ENCODE data around the gene DCANP1. TPM values are rescaled to one million over a fixed set of nuclear protein-coding genes. Genes with fewer than 3 reads are reported as not detected.
A peak's percentile ranks its signal among the peaks of the same experiment; 100 is the strongest.

Gene DCANP1
- total RNA-seq, 1 donor from 2014 or later: not detected

- no peak for DNase-seq (ENCODE audit: low spot score, unreplicated experiment)
- Mint-ChIP-seq H3K9me3 (ENCODE audit: low read depth) (no peaks in the 10 kb centered on the region), H3K36me3 (ENCODE audit: insufficient read depth) (no peaks in the 10 kb centered on the region), H3K4me3 (ENCODE audit: low read depth) (no peak overlapping the region), H3K27ac (no peak overlapping the region), H3K27me3 (peaks cover 63% of the 10 kb centered on the region), H3K4me1 (ENCODE audit: low read depth) (no peaks in the 10 kb centered on the region)
- no peak for TF ChIP-seq CTCF (IDR thresholded peaks at IDR 0.05; ENCODE audit: unreplicated experiment)
Measured at GRCh38 chr5:135460246-135461033, 13.3 kb upstream of the DCANP1 start.

- no peak overlapping the region for H3K27ac Mint-ChIP-seq
- DNase-seq (ENCODE audit: low spot score, unreplicated experiment): no peak
- no peak for TF ChIP-seq CTCF (IDR thresholded peaks at IDR 0.05; ENCODE audit: unreplicated experiment)
- H3K36me3 Mint-ChIP-seq (ENCODE audit: insufficient read depth): no peaks in the 10 kb centered on the region
- no peaks in the 10 kb centered on the region for H3K4me1 Mint-ChIP-seq (ENCODE audit: low read depth)
- H3K9me3 Mint-ChIP-seq (ENCODE audit: low read depth): no peaks in the 10 kb centered on the region
- no peak overlapping the region for H3K4me3 Mint-ChIP-seq (ENCODE audit: low read depth)
- H3K27me3 Mint-ChIP-seq: peaks cover 50% of the 10 kb centered on the region
Measured at GRCh38 chr5:135458921-135459331, 11.8 kb upstream of the DCANP1 start.

GRCh38 chr5:135458356-135458755, 11.2 kb upstream of the DCANP1 start:
- Mint-ChIP-seq H3K9me3 (ENCODE audit: low read depth) (no peaks in the 10 kb centered on the region), H3K4me1 (ENCODE audit: low read depth) (no peaks in the 10 kb centered on the region), H3K27me3 (peaks cover 46% of the 10 kb centered on the region), H3K27ac (no peak overlapping the region), H3K36me3 (ENCODE audit: insufficient read depth) (no peaks in the 10 kb centered on the region), H3K4me3 (ENCODE audit: low read depth) (no peak overlapping the region)
- no peak for DNase-seq (ENCODE audit: low spot score, unreplicated experiment)
- no peak for TF ChIP-seq CTCF (IDR thresholded peaks at IDR 0.05; ENCODE audit: unreplicated experiment)

GRCh38 chr5:135457424-135458071, 10.4 kb upstream of the DCANP1 start:
- DNase-seq (ENCODE audit: low spot score, unreplicated experiment): peak; percentile 50
- H3K9me3 Mint-ChIP-seq (ENCODE audit: low read depth): no peaks in the 10 kb centered on the region
- H3K4me1 Mint-ChIP-seq (ENCODE audit: low read depth): no peaks in the 10 kb centered on the region
- H3K4me3 Mint-ChIP-seq (ENCODE audit: low read depth): no peak overlapping the region
- no peaks in the 10 kb centered on the region for H3K36me3 Mint-ChIP-seq (ENCODE audit: insufficient read depth)
- H3K27ac Mint-ChIP-seq: no peak overlapping the region
- H3K27me3 Mint-ChIP-seq: peaks cover 47% of the 10 kb centered on the region
- peak; percentile 79 for TF ChIP-seq CTCF (IDR thresholded peaks at IDR 0.05; ENCODE audit: unreplicated experiment)

- Mint-ChIP-seq H3K27me3 (peaks cover 44% of the 10 kb centered on the region), H3K9me3 (ENCODE audit: low read depth) (no peaks in the 10 kb centered on the region), H3K27ac (no peak overlapping the region)
Measured at GRCh38 chr5:135456238-135457099, 9.3 kb upstream of the DCANP1 start.

More at GRCh38 chr5:135456238-135457099, 9.3 kb upstream of the DCANP1 start:
- DNase-seq (ENCODE audit: low spot score, unreplicated experiment): no peak
- Mint-ChIP-seq H3K4me1 (ENCODE audit: low read depth) (no peaks in the 10 kb centered on the region), H3K4me3 (ENCODE audit: low read depth) (no peak overlapping the region), H3K36me3 (ENCODE audit: insufficient read depth) (no peaks in the 10 kb centered on the region)
- TF ChIP-seq CTCF (IDR thresholded peaks at IDR 0.05; ENCODE audit: unreplicated experiment): no peak

All from progenitor cell of endocrine pancreas (in vitro differentiated cells).